WERI-Rb-1 (cell line): ENCODE data around the gene DRAXIN.

Experiments
- DNase-seq: peaks from one replicate; pipeline ENCODE4 v3.0.0-alpha.2; 2020
- H3K27ac ChIP-seq: fragments of 250-450 bp; sonication (Bioruptor Pico); 2 replicates; pipeline ENCODE4 v1.5.1; 2020; ENCODE audit warnings: mild to moderate bottlenecking, moderate library complexity
- H3K27me3 ChIP-seq: fragments of 250-450 bp; sonication (Bioruptor Pico); 2 replicates; pipeline ENCODE4 v1.5.1; 2021; ENCODE audit warnings: mild to moderate bottlenecking, low read depth, moderate library complexity; ENCODE audit not compliant: insufficient read depth, severe bottlenecking
- H3K36me3 ChIP-seq: fragments of 250-450 bp; sonication (Bioruptor Pico); 2 replicates; pipeline ENCODE4 v1.5.1; 2020; ENCODE audit warnings: mild to moderate bottlenecking, moderate library complexity
- H3K4me3 ChIP-seq: 2 replicates; pipeline ENCODE4 v1.5.1; 2011; ENCODE audit warnings: low read depth, mild to moderate bottlenecking, control low read depth, low read length
- H3K9me3 ChIP-seq: fragments of 250-450 bp; sonication (Bioruptor Pico); 2 replicates; pipeline ENCODE4 v1.5.1; 2021; ENCODE audit warnings: mild to moderate bottlenecking, moderate library complexity; ENCODE audit not compliant: severe bottlenecking
- TF ChIP-seq, protein P1 (sequence below): IDR thresholded peaks from 2 replicates; pipeline ENCODE4 v1.5.1; 2011; ENCODE audit warnings: low read depth, mild to moderate bottlenecking, control low read depth, inconsistent platforms, low read length

Gene DRAXIN

DNA sequence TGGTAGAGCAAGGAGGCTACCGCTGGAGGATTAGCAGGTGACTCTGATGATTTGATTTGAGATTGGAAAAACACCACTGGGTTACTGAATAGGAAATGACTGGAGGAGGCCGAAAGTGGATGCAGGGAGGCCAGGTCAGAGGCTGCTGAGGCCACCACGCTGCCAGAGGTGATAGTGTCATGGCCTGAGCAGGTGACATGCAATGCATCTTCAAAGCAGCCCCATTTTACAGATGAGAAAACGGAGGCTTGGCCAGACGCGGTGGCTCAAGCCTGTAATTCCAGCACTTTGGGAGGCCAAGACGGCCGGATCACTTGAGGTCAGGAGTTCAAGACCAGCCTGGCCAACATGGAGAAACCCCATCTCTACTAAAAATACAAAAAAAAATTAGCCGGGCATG is 83.2 kb downstream of the DRAXIN start:
- no peaks in the 10 kb centered on the region for H3K36me3 ChIP-seq
- DNase-seq: no peak
- no peaks in the 10 kb centered on the region for H3K9me3 ChIP-seq
- no peak overlapping the region for H3K4me3 ChIP-seq
- H3K27ac ChIP-seq: no peak overlapping the region
- TF ChIP-seq, protein P1, sequence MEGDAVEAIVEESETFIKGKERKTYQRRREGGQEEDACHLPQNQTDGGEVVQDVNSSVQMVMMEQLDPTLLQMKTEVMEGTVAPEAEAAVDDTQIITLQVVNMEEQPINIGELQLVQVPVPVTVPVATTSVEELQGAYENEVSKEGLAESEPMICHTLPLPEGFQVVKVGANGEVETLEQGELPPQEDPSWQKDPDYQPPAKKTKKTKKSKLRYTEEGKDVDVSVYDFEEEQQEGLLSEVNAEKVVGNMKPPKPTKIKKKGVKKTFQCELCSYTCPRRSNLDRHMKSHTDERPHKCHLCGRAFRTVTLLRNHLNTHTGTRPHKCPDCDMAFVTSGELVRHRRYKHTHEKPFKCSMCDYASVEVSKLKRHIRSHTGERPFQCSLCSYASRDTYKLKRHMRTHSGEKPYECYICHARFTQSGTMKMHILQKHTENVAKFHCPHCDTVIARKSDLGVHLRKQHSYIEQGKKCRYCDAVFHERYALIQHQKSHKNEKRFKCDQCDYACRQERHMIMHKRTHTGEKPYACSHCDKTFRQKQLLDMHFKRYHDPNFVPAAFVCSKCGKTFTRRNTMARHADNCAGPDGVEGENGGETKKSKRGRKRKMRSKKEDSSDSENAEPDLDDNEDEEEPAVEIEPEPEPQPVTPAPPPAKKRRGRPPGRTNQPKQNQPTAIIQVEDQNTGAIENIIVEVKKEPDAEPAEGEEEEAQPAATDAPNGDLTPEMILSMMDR: no peak
- H3K27me3 ChIP-seq: no peaks in the 10 kb centered on the region
